ENCODE data around the gene OSBPL7. TPM values are rescaled to one million over a fixed set of nuclear protein-coding genes. Genes with fewer than 3 reads are reported as not detected.
A peak's percentile ranks its signal among the peaks of the same experiment; 100 is the strongest.

Gene OSBPL7
- 4.6 and 6.3 TPM in 2 replicates for total RNA-seq

GRCh38 chr17:47821424-47822391 is at the start of gene OSBPL7:
Gene OSBPL7 (minus strand): TSS chr17:47821794. CDS start chr17:47820278, 1,516 bp downstream.
- DNase-seq (ENCODE audit: low read depth in 2 of 2), result peak; percentile 65 to 93

GRCh38 chr17:47871048-47871447 is 49.5 kb upstream of the OSBPL7 start:
- no peak for DNase-seq (ENCODE audit: low read depth in 2 of 2)

GRCh38 chr17:47870056-47870455 is 48.5 kb upstream of the OSBPL7 start:
- no peak for DNase-seq (ENCODE audit: low read depth in 2 of 2)

- DNase-seq (ENCODE audit: low read depth in 2 of 2), result no peak
Observed at GRCh38 chr17:47869114-47869513, 47.5 kb upstream of the OSBPL7 start.

- no peak for DNase-seq (ENCODE audit: low read depth in 2 of 2)
Observed at GRCh38 chr17:47867813-47868533, 46.4 kb upstream of the OSBPL7 start.

GRCh38 chr17:47866941-47867340 is 45.3 kb upstream of the OSBPL7 start:
- DNase-seq (ENCODE audit: low read depth in 2 of 2), result no peak

GRCh38 chr17:47864791-47865216 is 43.2 kb upstream of the OSBPL7 start:
- no peak for DNase-seq (ENCODE audit: low read depth in 2 of 2)

GRCh38 chr17:47862621-47863440 is 41.2 kb upstream of the OSBPL7 start:
- DNase-seq (ENCODE audit: low read depth in 2 of 2), result peak in 1 of 2 donors; percentile 13

- no peak for DNase-seq (ENCODE audit: low read depth in 2 of 2)
Observed at GRCh38 chr17:47860386-47860785, 38.8 kb upstream of the OSBPL7 start.

GRCh38 chr17:47857551-47858455 is 36.2 kb upstream of the OSBPL7 start:
- no peak for DNase-seq (ENCODE audit: low read depth in 2 of 2)

- no peak for DNase-seq (ENCODE audit: low read depth in 2 of 2)
Observed at GRCh38 chr17:47856830-47857229, 35.2 kb upstream of the OSBPL7 start.

- DNase-seq (ENCODE audit: low read depth in 2 of 2), result peak; percentile 14 to 35
Observed at GRCh38 chr17:47855737-47856136, 34.1 kb upstream of the OSBPL7 start.

GRCh38 chr17:47853616-47854015 is 32.0 kb upstream of the OSBPL7 start:
- peak; percentile 26 to 58 for DNase-seq (ENCODE audit: low read depth in 2 of 2)

- no peak for DNase-seq (ENCODE audit: low read depth in 2 of 2)
Observed at GRCh38 chr17:47852113-47852949, 30.7 kb upstream of the OSBPL7 start.

- DNase-seq (ENCODE audit: low read depth in 2 of 2), result no peak
Observed at GRCh38 chr17:47851764-47852112, 30.1 kb upstream of the OSBPL7 start.

- DNase-seq (ENCODE audit: low read depth in 2 of 2), result peak; percentile 29 to 82
Observed at GRCh38 chr17:47850692-47851573, 29.3 kb upstream of the OSBPL7 start, which contains the start of gene SP6. Gene SP6 (minus strand): TSS chr17:47851163. CDS start chr17:47848429, 2,734 bp downstream.

GRCh38 chr17:47850373-47850691 is 28.7 kb upstream of the OSBPL7 start:
- no peak for DNase-seq (ENCODE audit: low read depth in 2 of 2)

GRCh38 chr17:47848198-47848513 is 26.6 kb upstream of the OSBPL7 start:
- no peak for DNase-seq (ENCODE audit: low read depth in 2 of 2)
